ENCODE results near the gene CST6. TPM values are rescaled to one million over a fixed set of nuclear protein-coding genes. Genes with fewer than 3 reads are reported as not detected.
A peak's percentile ranks its signal among the peaks of the same experiment; 100 is the strongest.
"Not testable (repeated sequence)": the region's sequence is repeated elsewhere in the genome, so short reads cannot be mapped to it uniquely, and the experiment has no call there.

The CST6 gene
- total RNA-seq, 2 donors from 2014 or later: not detected

DNA sequence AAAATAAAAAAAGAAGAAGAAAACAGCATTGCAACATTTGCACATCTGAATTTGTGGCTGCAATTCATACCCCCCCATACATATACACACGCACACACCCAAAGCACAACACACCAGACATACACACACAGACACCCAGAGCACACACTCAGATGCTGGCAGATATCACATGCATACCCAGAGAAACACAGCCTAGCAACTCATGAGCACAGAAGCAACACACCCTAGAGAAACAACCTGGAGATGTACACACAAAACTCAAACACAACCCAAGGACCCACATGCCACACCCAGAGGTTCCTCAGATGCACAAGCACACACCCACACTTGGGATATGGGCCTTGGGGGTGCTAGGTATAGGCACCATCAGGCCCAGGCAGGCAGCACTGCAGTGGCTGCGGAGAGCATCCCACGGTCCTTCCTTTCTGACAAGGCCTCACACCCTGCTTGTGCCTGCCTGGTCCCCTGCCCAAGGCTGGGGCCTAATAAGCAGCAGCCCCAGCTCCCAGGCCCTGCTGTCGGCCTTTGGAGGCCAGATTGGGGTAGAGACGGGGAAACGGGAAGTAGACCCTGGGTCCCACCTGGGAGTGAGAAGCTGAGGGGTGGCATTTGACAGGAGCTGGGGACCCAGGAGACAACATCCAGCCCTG lies 3.1 kb downstream of the CST6 start:
- H3K36me3 Mint-ChIP-seq (ENCODE audit: low read depth): peaks cover 2% of the 10 kb centered on the region
- H3K9me3 ChIP-seq (ENCODE audit: control insufficient read depth, low read length, poor library complexity, severe bottlenecking): no peaks in the 10 kb centered on the region
- no peak overlapping the region for H3K4me3 Mint-ChIP-seq
- DNase-seq: no peak
- H3K27ac Mint-ChIP-seq: no peak overlapping the region
- ATAC-seq: no peak
- H3K27me3 Mint-ChIP-seq: peaks cover 13% of the 10 kb centered on the region
- peaks cover 5% of the 10 kb centered on the region for H3K4me1 Mint-ChIP-seq

DNA sequence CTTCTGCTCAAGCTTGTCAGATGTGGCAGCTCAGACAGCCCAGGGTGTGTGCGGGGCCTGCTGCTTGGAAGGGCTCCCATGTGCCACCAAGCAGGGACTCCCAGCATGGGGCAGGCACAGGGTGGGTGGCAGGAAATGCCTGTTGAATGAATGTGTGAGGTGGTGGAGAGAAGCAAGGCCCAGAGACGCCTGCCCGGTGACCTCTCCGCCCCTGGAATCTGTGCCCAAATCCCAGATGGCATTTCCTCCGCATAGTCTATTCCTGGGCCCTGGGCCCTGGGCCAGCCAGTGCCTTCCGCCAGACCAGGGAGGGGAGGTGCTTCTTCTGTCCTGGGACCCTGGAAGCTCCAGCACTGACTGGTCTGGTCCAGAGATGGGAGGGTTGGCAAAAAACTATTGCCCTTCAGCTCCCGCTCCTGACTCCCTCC lies 3.7 kb downstream of the CST6 start:
- H3K36me3 Mint-ChIP-seq (ENCODE audit: low read depth): peaks cover 2% of the 10 kb centered on the region
- DNase-seq: no peak
- peaks cover 9% of the 10 kb centered on the region for H3K27me3 Mint-ChIP-seq
- H3K27ac Mint-ChIP-seq: no peak overlapping the region
- H3K4me3 Mint-ChIP-seq: no peak overlapping the region
- H3K4me1 Mint-ChIP-seq: peaks cover 4% of the 10 kb centered on the region
- ATAC-seq: no peak
- H3K9me3 ChIP-seq (ENCODE audit: control insufficient read depth, low read length, poor library complexity, severe bottlenecking): no peaks in the 10 kb centered on the region

DNA sequence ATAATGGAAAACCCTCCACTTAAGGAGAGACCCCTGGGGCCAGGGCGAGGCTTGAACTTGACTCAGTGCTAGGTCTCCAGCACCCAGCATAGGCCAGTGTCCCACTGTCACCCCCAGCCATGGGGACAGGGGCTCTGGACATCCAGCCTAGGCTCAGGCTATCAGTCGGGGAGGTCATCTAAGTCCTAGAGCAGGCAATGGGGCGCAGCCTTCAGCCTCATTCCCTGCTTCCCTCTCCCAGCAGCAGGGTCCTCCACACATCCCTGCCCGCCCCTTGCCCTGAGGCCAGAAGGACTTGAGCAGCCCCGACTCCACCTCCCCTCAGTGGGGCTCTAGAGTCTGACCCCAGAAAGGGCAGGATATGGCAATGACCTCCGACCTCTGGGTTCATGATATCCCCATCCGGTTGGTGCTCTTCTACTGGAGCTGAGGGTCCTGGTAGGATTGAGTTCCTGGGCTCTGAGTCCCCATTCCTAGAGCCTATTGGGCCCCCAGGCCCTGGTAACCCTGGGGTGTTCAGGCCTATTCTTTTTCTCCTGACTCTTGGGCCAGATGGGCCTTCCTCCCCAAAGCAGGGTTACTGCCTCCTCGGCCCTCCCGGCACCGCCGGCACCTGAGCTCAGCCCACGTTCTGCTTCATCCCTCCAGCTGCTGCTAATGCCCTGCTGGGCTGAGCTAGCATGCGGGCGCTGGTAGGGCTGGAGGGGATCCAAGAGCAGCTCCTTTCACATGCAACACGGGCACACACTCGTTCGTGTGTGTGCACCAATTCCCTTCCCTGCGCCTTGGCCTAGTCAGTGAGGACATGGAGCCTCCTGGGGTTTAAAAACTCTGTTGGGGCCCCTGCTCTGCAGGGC lies 4.4 kb downstream of the CST6 start:
- H3K9me3 ChIP-seq (ENCODE audit: control insufficient read depth, low read length, poor library complexity, severe bottlenecking): no peaks in the 10 kb centered on the region
- H3K4me3 Mint-ChIP-seq: no peak overlapping the region
- no peak for DNase-seq
- peaks cover 4% of the 10 kb centered on the region for H3K4me1 Mint-ChIP-seq
- H3K36me3 Mint-ChIP-seq (ENCODE audit: low read depth): peaks cover 2% of the 10 kb centered on the region
- peaks cover 7% of the 10 kb centered on the region for H3K27me3 Mint-ChIP-seq
- H3K27ac Mint-ChIP-seq: no peak overlapping the region
- no peak for ATAC-seq

DNA sequence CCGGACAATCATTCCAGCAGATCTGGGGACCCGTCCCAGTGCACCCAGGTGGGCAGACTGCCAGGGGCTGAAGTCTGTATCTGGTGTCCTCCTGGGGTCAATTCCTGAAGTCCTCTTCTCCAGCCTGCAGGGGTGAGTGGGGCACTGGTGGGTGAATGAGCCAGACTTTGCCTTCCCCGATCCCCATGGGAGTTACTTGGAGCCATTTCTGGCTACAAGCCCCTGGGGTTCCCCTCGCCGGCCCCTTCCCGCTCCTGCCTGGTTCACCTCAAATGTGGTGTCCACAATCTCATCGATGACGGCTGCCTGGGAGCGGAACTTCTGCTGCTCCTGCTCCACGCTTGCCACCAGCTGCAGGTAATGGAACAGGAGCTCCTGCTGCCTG lies 5.0 kb downstream of the CST6 start:
- peaks cover 2% of the 10 kb centered on the region for H3K36me3 Mint-ChIP-seq (ENCODE audit: low read depth)
- H3K4me1 Mint-ChIP-seq: peaks cover 7% of the 10 kb centered on the region
- H3K9me3 ChIP-seq (ENCODE audit: control insufficient read depth, low read length, poor library complexity, severe bottlenecking): no peaks in the 10 kb centered on the region
- no peak overlapping the region for H3K27ac Mint-ChIP-seq
- no peak overlapping the region for H3K4me3 Mint-ChIP-seq
- H3K27me3 Mint-ChIP-seq: peaks cover 7% of the 10 kb centered on the region
- ATAC-seq: no peak
- DNase-seq: no peak

DNA sequence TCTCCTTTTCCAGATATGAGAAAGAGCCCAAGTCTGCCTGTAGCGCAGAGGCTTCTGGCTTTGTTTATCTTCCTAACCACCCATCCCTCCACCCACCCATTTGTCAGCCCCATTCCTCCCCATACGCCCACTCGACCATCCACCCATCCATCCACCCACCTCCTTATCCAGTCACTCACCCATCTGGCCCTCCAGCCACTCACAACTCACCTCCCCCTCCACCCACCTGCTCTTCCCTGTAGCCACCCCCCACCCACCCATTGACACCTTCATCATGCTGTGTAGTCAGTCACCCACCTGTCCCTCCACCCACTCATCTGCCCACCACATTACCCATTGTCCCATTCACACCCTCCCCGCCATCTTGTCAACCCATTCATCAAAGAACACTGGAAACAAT lies 5.5 kb downstream of the CST6 start:
- H3K36me3 Mint-ChIP-seq (ENCODE audit: low read depth): peaks cover 2% of the 10 kb centered on the region
- H3K27ac Mint-ChIP-seq: no peak overlapping the region
- H3K4me1 Mint-ChIP-seq: peaks cover 7% of the 10 kb centered on the region
- no peaks in the 10 kb centered on the region for H3K9me3 ChIP-seq (ENCODE audit: control insufficient read depth, low read length, poor library complexity, severe bottlenecking)
- peaks cover 7% of the 10 kb centered on the region for H3K27me3 Mint-ChIP-seq
- ATAC-seq (no peak), DNase-seq (no peak)
- H3K4me3 Mint-ChIP-seq: no peak overlapping the region

DNA sequence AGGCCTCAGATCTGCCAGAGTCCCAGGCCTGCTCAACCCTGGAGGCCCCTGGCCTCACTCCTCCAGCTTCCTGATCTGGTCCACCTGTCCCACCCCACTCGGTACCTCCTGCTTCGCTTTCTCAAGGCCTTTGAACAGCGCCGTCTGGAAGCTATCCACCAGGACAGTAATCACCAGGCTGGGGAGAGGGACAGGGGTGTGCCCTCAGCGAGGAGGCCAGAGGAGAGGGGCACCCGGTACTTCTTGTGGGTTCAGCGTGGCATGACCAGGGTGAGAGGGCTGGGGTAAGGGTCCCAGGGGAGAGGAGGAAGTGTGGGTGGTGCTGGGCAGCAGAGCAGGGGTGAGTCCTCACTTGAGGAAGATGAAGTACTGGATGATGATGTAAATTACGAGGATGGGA lies 8.4 kb downstream of the CST6 start:
- no peaks in the 10 kb centered on the region for H3K9me3 ChIP-seq (ENCODE audit: control insufficient read depth, low read length, poor library complexity, severe bottlenecking)
- Mint-ChIP-seq H3K27ac (no peak overlapping the region), H3K27me3 (peaks cover 5% of the 10 kb centered on the region), H3K36me3 (ENCODE audit: low read depth) (no peaks in the 10 kb centered on the region), H3K4me3 (no peak overlapping the region), H3K4me1 (peaks cover 11% of the 10 kb centered on the region)
- ATAC-seq: no peak
- DNase-seq: no peak

DNA sequence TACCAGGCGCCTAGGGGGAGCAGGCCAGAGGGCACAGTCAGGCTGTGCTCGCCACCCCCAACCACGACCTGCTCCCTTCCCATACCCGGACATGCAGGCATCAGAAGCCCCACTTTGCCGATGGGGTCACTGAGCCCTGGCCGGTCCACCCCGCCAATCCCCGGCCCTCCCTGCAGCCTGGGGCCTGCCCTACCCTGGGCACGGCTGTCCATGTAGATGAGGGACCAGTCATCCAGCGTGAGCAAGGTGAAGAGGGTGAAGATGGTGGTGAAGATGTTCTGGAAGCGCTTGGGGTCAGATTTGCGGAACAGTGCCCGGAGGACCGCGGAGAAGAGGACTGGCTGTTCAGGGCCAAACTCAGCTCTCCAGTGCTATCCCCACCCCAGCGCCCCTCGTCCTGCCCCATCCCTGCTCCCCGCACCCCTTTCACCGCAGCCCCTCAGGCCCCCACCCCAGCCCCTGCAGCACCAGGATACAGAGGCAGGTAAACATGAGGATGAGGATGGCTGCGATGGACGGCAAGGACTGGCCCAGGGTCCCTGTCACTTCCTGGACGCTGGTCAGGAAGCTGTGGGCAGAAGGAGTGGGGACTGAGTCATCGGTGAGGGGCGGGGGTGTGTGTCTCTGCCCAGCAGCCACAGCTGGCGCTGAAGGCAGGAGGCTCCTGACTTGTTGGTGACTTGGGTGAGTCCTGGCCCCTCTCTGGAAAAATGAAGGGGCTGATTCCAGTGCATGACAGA lies 9.0 kb downstream of the CST6 start:
- no peaks in the 10 kb centered on the region for H3K9me3 ChIP-seq (ENCODE audit: control insufficient read depth, low read length, poor library complexity, severe bottlenecking)
- Mint-ChIP-seq H3K4me3 (no peak overlapping the region), H3K27me3 (peaks cover 5% of the 10 kb centered on the region), H3K27ac (no peak overlapping the region), H3K36me3 (ENCODE audit: low read depth) (no peaks in the 10 kb centered on the region), H3K4me1 (peaks cover 12% of the 10 kb centered on the region)
- peak; percentile 42 for ATAC-seq
- DNase-seq: no peak

DNA sequence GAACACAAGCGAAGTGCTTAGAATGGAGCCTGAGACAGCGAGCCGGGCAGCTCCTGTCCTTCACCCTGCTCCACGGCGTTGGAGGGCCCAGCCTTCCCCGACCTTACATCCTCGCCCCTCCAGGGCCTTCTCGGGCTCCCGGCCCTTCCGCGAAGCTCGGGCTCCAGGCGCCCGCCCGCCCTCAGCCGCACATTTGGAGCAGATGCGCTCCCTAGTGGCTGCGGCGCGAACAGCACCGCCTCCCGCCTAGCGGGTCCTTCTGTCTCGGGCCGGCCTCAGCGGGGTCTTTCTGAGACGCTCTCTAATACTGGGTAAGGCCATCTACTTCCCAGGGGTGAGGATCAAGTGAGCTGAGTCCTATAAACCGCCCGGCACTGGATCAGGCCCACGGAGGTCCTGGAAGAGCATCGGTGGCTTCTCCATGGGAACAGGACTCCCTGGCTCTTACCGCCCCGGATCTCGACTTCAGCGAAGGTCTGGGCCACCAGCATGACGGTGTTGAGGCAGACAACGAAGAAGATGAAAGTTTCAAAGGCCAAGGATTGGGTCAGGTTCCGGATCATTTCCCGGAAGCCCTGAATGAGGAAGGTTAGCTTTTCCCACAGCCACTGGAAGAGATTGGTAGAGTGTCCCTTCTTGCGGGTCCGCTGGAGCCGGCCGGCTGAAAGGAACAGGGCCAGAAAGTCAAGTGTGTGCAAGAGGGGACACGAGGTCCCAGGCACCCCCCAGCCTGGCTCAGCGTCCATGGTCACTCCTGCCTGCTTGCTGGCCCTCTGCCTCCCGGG lies 10.8 kb downstream of the CST6 start:
- peak overlapping the region; percentile 63 for H3K27ac Mint-ChIP-seq
- no peaks in the 10 kb centered on the region for H3K9me3 ChIP-seq (ENCODE audit: control insufficient read depth, low read length, poor library complexity, severe bottlenecking)
- H3K36me3 Mint-ChIP-seq (ENCODE audit: low read depth): no peaks in the 10 kb centered on the region
- H3K27me3 Mint-ChIP-seq: peaks cover 5% of the 10 kb centered on the region
- H3K4me3 Mint-ChIP-seq: peak overlapping the region; percentile 77
- peak; percentile 63 to 81 (median 67) for DNase-seq
- peak; percentile 95 for ATAC-seq
- peaks cover 12% of the 10 kb centered on the region for H3K4me1 Mint-ChIP-seq

DNA sequence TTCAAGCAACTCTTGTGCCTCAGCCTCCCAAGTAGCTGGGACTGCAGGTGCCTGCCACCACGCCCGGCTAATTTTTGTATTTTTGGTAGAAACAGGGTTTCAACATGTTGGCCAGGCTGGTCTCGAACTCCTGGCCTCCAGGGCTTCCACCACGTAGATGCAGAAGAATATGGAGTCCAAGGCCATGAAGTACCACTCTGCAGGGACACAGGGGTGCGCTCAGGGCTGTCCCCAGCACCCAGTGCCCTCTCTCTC lies 11.3 kb downstream of the CST6 start:
- H3K4me3 Mint-ChIP-seq; ATAC-seq; DNase-seq; H3K36me3 Mint-ChIP-seq (ENCODE audit: low read depth); H3K27ac Mint-ChIP-seq; H3K9me3 ChIP-seq (ENCODE audit: control insufficient read depth, low read length, poor library complexity, severe bottlenecking); H3K27me3 Mint-ChIP-seq: not testable (repeated sequence)
- peaks cover 12% of the 10 kb centered on the region for H3K4me1 Mint-ChIP-seq

DNA sequence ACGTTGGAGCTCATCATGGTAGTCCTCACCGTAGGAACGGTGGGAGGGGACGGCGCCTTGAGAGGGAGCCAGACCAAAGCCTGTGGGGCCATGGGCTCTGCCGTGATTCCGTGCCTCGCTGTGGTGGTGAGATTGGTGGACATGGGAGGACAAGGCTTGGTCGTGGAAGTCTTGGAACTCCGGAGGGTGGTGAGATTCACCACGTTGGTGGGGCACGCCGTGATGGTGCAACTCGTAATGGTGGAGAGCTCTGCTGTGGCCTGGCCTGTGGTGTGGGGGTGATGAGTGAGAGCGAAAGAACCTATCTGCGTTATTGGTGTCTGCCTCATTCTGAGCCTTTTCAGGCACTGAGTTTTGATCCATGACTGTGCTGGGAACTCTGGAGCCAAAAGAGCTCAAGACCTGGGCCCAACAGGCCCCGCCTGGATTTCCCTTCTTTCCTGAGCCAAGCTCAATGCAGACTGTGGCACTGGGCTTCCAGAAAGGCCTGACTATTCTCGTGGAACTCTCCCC lies 14.3 kb downstream of the CST6 start, which contains the start of gene CATSPER1:
TSS of gene CATSPER1 (minus strand) at position 463 of the 513 bp plus-strand sequence. CDS start at position 363, 100 bp downstream.
- H3K36me3 Mint-ChIP-seq (ENCODE audit: low read depth): no peaks in the 10 kb centered on the region
- no peak for DNase-seq
- ATAC-seq: no peak
- peaks cover 11% of the 10 kb centered on the region for H3K4me1 Mint-ChIP-seq
- no peak within 1 kb of the TSS for H3K4me3 Mint-ChIP-seq
- H3K9me3 ChIP-seq (ENCODE audit: control insufficient read depth, low read length, poor library complexity, severe bottlenecking): no peaks in the 10 kb centered on the region
- H3K27me3 Mint-ChIP-seq: peaks cover 10% of the 10 kb centered on the region
- H3K27ac Mint-ChIP-seq: no peak within 1 kb of the TSS

DNA sequence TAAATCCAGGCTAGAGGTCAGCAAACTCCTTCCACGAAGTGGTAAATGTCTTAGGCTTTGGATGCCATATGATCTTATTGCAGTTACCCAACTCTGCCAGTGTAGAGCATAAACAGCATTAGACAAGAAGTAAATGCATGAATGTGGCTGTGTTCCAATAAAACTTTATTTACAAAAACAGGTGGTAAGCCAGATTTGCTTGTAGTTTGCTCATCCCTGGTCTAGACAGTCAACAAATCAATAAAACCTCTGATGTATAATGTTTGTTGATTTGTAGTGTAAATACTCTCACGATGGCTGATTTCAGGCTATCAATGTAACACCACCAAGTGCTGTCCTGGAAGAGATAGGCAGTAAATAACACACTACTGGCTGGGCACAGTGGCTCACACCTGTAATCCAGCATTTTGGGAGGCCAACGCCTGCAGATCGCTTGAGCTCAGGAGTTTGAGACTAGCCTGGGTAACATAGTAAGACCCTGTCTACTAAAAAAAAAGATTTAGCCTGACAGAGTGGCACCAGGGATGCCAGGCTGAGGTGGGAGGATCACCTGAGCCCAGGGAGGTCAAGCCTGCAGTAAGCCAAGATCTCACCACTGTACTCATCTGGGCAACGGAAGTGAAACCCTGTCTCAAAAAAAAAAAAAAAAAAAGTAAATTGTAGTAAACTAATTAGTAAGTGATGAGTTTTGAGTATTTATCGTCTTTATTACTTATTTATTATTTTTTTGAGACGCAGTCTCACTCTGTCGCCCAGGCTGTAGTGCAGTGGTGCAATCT lies 21.3 kb downstream of the CST6 start:
- peaks cover 20% of the 10 kb centered on the region for H3K27me3 Mint-ChIP-seq
- H3K27ac Mint-ChIP-seq: no peak overlapping the region

DNA sequence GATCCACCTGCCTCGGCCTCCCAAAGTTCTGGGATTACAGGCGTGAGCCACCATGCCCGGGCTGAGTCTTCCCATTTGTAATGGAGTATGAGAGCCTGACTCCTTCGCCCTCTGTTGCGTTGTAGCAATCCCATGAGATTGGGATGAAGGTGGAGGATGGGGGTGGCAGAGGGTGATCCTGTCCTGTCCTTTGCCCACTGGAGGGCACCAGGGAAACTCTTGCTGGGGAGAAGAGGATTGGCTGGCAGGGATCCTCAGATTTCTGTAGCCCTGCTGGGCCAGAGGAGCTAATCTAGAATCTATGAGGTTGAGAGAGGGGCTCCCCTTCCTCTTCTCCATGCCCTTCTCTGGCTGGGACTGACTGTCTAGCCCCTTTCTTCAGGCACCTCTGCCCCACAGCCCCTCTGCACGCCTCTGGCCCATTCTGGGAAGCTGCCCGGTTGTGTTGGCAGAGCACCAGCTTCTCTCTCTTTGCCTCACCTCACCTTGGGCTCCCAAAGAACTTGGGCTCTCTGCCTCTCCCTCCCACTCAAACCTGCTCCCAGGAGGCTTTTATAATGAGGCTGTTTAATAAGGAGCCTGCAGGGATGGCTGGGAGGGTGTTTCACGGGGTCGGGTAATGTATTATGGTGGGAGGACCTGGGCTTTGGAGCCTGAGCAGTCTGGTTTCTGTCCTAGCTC lies 24.0 kb downstream of the CST6 start:
- Mint-ChIP-seq H3K27me3 (peaks cover 22% of the 10 kb centered on the region), H3K4me1 (peaks cover 4% of the 10 kb centered on the region), H3K4me3 (no peak overlapping the region), H3K36me3 (ENCODE audit: low read depth) (no peaks in the 10 kb centered on the region), H3K27ac (no peak overlapping the region)
- no peak for ATAC-seq
- H3K9me3 ChIP-seq (ENCODE audit: control insufficient read depth, low read length, poor library complexity, severe bottlenecking): no peaks in the 10 kb centered on the region
- no peak for DNase-seq

More for the DNA sequence above, 21.3 kb downstream of the CST6 start:
- no peak for DNase-seq
- H3K9me3 ChIP-seq (ENCODE audit: control insufficient read depth, low read length, poor library complexity, severe bottlenecking): no peaks in the 10 kb centered on the region
- no peak overlapping the region for H3K4me3 Mint-ChIP-seq
- peaks cover 4% of the 10 kb centered on the region for H3K4me1 Mint-ChIP-seq
- no peaks in the 10 kb centered on the region for H3K36me3 Mint-ChIP-seq (ENCODE audit: low read depth)
- no peak for ATAC-seq
